COR-L47 (cell line): ENCODE data around the gene MAGOH.
"Not testable (repeated sequence)": the region's sequence is repeated elsewhere in the genome, so short reads cannot be mapped to it uniquely, and the experiment has no call there.

Experiments used
- DNase-seq: peaks from one replicate; lab custom pipeline; 2025; lab: John Stamatoyannopoulos, UW

The MAGOH gene

GRCh38 chr1:53238197-53239155 is at the start of gene MAGOH:
MAGOH (minus strand) TSS chr1:53238518; CDS start chr1:53238448, 70 bp downstream.
- DNase-seq, result peak; percentile 84

GRCh38 chr1:53286955-53287354 is 48.6 kb upstream of the MAGOH start:
- peak; percentile 58 for DNase-seq

- no peak for DNase-seq
These were observed 47.8 kb upstream of the MAGOH start for GRCh38 chr1:53285969-53286760.

- no peak for DNase-seq
These were observed 47.2 kb upstream of the MAGOH start for GRCh38 chr1:53285546-53285945.

- no peak for DNase-seq
These were observed 46.1 kb upstream of the MAGOH start for GRCh38 chr1:53284224-53285020.

- not testable (repeated sequence) for DNase-seq
These were observed 44.8 kb upstream of the MAGOH start for GRCh38 chr1:53283156-53283555.

GRCh38 chr1:53281133-53281532 is 42.8 kb upstream of the MAGOH start:
- DNase-seq, result no peak

- DNase-seq, result no peak
These were observed 42.2 kb upstream of the MAGOH start for GRCh38 chr1:53280496-53280895.

GRCh38 chr1:53279296-53280200 is 41.2 kb upstream of the MAGOH start:
- no peak for DNase-seq

GRCh38 chr1:53278298-53278725 is 40.0 kb upstream of the MAGOH start:
- no peak for DNase-seq

GRCh38 chr1:53277326-53277725 is 39.0 kb upstream of the MAGOH start:
- DNase-seq, result no peak

GRCh38 chr1:53276902-53277281 is 38.6 kb upstream of the MAGOH start:
- no peak for DNase-seq

GRCh38 chr1:53276153-53276901 is 38.0 kb upstream of the MAGOH start:
- no peak for DNase-seq

- DNase-seq, result no peak
These were observed 37.2 kb upstream of the MAGOH start for GRCh38 chr1:53275566-53275965.

- no peak for DNase-seq
These were observed 36.3 kb upstream of the MAGOH start for GRCh38 chr1:53274541-53275185.

GRCh38 chr1:53274026-53274425 is 35.7 kb upstream of the MAGOH start:
- no peak for DNase-seq

GRCh38 chr1:53273526-53273925 is 35.2 kb upstream of the MAGOH start:
- DNase-seq, result no peak

GRCh38 chr1:53272349-53272748 is 34.0 kb upstream of the MAGOH start:
- no peak for DNase-seq

GRCh38 chr1:53271446-53272090 is 33.2 kb upstream of the MAGOH start:
- DNase-seq, result no peak
